Skeletal muscle satellite cell (primary cell): Measurements from ENCODE around the gene TP53RK.
A peak's percentile ranks its signal among the peaks of the same experiment; 100 is the strongest.

ENCODE experiments used
- H3K27me3 ChIP-seq: 2 replicates; pipeline ENCODE4 v1.7.0; 2013; ENCODE audit warnings: low read length; ENCODE audit not compliant: control insufficient read depth, insufficient read depth
- H3K36me3 ChIP-seq: 2 replicates; pipeline ENCODE4 v1.7.0; 2013; ENCODE audit warnings: mild to moderate bottlenecking, control low read depth, low read length; ENCODE audit not compliant: insufficient read depth
- H3K4me1 ChIP-seq: 2 replicates; pipeline ENCODE4 v1.7.0; 2013; ENCODE audit warnings: low read length; ENCODE audit not compliant: control insufficient read depth, insufficient read depth
- H3K4me2 ChIP-seq: 2 replicates; pipeline ENCODE4 v1.7.0; 2013; ENCODE audit warnings: mild to moderate bottlenecking, low read length
- H3K4me3 ChIP-seq: 2 replicates; pipeline ENCODE4 v1.7.0; 2013; ENCODE audit warnings: low read length
- H3K9ac ChIP-seq: 2 replicates; pipeline ENCODE4 v1.7.0; 2013; ENCODE audit warnings: mild to moderate bottlenecking, low read depth, low read length, moderate library complexity
- H3K9me3 ChIP-seq: replicated peaks from 2 replicates; pipeline ENCODE4 v1.7.0; 2013; ENCODE audit warnings: mild to moderate bottlenecking, control low read depth, low read length

TP53RK gene

GRCh38 chr20:46694484-46694883, 5.2 kb upstream of the TP53RK start:
- Histone ChIP-seq H3K9me3 (no peaks in the 10 kb centered on the region), H3K4me1 (no peaks in the 10 kb centered on the region), H3K4me3 (no peak overlapping the region), H3K27me3 (peaks cover 5% of the 10 kb centered on the region), H3K4me2 (no peak overlapping the region), H3K9ac (no peak overlapping the region), H3K36me3 (no peaks in the 10 kb centered on the region)

- no peaks in the 10 kb centered on the region for H3K9me3 ChIP-seq
- H3K4me3 ChIP-seq: no peak overlapping the region
- peaks cover 7% of the 10 kb centered on the region for H3K4me1 ChIP-seq
- H3K36me3 ChIP-seq: peaks cover 7% of the 10 kb centered on the region
- H3K9ac ChIP-seq: no peak overlapping the region
- H3K27me3 ChIP-seq: peaks cover 5% of the 10 kb centered on the region
- no peak overlapping the region for H3K4me2 ChIP-seq
Measured at GRCh38 chr20:46691196-46691595, 2.0 kb upstream of the TP53RK start.

- Histone ChIP-seq H3K9ac (peak overlapping the region; percentile 88), H3K4me2 (peak overlapping the region; percentile 90), H3K4me1 (peaks cover 7% of the 10 kb centered on the region), H3K36me3 (peaks cover 13% of the 10 kb centered on the region), H3K27me3 (peaks cover 2% of the 10 kb centered on the region), H3K9me3 (no peaks in the 10 kb centered on the region), H3K4me3 (peak overlapping the region; percentile 70)
Measured at GRCh38 chr20:46690219-46691106, 1.2 kb upstream of the TP53RK start.

- H3K9me3 ChIP-seq: no peaks in the 10 kb centered on the region
- H3K4me3 ChIP-seq: peak overlapping the region; percentile 70
- H3K9ac ChIP-seq: peak overlapping the region; percentile 88
- H3K27me3 ChIP-seq: no peaks in the 10 kb centered on the region
- H3K4me1 ChIP-seq: peaks cover 7% of the 10 kb centered on the region
- peak overlapping the region; percentile 90 for H3K4me2 ChIP-seq
- H3K36me3 ChIP-seq: peaks cover 13% of the 10 kb centered on the region
Measured at GRCh38 chr20:46689754-46690085, 476 bp upstream of the TP53RK start.

GRCh38 chr20:46688151-46689081, 828 bp downstream of the TP53RK start:
- Histone ChIP-seq H3K9ac (peak overlapping the region; percentile 95), H3K4me3 (peak overlapping the region; percentile 84), H3K4me2 (peak overlapping the region; percentile 91), H3K4me1 (peaks cover 14% of the 10 kb centered on the region), H3K9me3 (no peaks in the 10 kb centered on the region), H3K27me3 (no peaks in the 10 kb centered on the region), H3K36me3 (peaks cover 17% of the 10 kb centered on the region)

GRCh38 chr20:46683939-46684750, 5.1 kb downstream of the TP53RK start:
- Histone ChIP-seq H3K4me2 (peak overlapping the region; percentile 32), H3K27me3 (no peaks in the 10 kb centered on the region), H3K9ac (peak overlapping the region; percentile 12), H3K36me3 (peaks cover 17% of the 10 kb centered on the region), H3K4me1 (peaks cover 15% of the 10 kb centered on the region), H3K4me3 (no peak overlapping the region), H3K9me3 (no peaks in the 10 kb centered on the region)

GRCh38 chr20:46683668-46683938, 5.6 kb downstream of the TP53RK start:
- H3K4me1 ChIP-seq: peaks cover 15% of the 10 kb centered on the region
- no peak overlapping the region for H3K4me3 ChIP-seq
- no peak overlapping the region for H3K9ac ChIP-seq
- peak overlapping the region; percentile 32 for H3K4me2 ChIP-seq
- H3K27me3 ChIP-seq: no peaks in the 10 kb centered on the region
- peaks cover 17% of the 10 kb centered on the region for H3K36me3 ChIP-seq
- no peaks in the 10 kb centered on the region for H3K9me3 ChIP-seq

- H3K36me3 ChIP-seq: peaks cover 17% of the 10 kb centered on the region
- H3K4me1 ChIP-seq: peaks cover 15% of the 10 kb centered on the region
- H3K4me2 ChIP-seq: no peak overlapping the region
- no peak overlapping the region for H3K9ac ChIP-seq
- no peak overlapping the region for H3K4me3 ChIP-seq
- H3K27me3 ChIP-seq: no peaks in the 10 kb centered on the region
- H3K9me3 ChIP-seq: no peaks in the 10 kb centered on the region
Measured at GRCh38 chr20:46683011-46683667, 6.1 kb downstream of the TP53RK start.

- Histone ChIP-seq H3K27me3 (no peaks in the 10 kb centered on the region), H3K4me1 (peaks cover 8% of the 10 kb centered on the region), H3K4me3 (no peak overlapping the region), H3K36me3 (peaks cover 17% of the 10 kb centered on the region), H3K9ac (no peak overlapping the region), H3K9me3 (no peaks in the 10 kb centered on the region), H3K4me2 (no peak overlapping the region)
Measured at GRCh38 chr20:46682063-46682821, 7.0 kb downstream of the TP53RK start.

- H3K27me3 ChIP-seq: no peaks in the 10 kb centered on the region
- no peaks in the 10 kb centered on the region for H3K9me3 ChIP-seq
- H3K9ac ChIP-seq: no peak overlapping the region
- no peak overlapping the region for H3K4me2 ChIP-seq
- H3K4me1 ChIP-seq: peaks cover 8% of the 10 kb centered on the region
- peaks cover 11% of the 10 kb centered on the region for H3K36me3 ChIP-seq
- H3K4me3 ChIP-seq: no peak overlapping the region
Measured at GRCh38 chr20:46681032-46681854, 8.0 kb downstream of the TP53RK start.
